OCI-LY1 (cell line): ENCODE measurements around the gene WDHD1.
"Not testable (repeated sequence)": the region's sequence is repeated elsewhere in the genome, so short reads cannot be mapped to it uniquely, and the experiment has no call there.

Experiments used
- H2AFZ ChIP-seq: fragments of 200-600 bp; sonication (generic), shearing (Covaris generic); 2 replicates; pipeline ENCODE4 v1.6.0; 2014; ENCODE audit warnings: antibody characterized with exemption, mild to moderate bottlenecking, low read length
- H3F3A ChIP-seq: fragments of 200-600 bp; sonication (generic), shearing (Covaris generic); 2 replicates; pipeline ENCODE4 v1.6.0; 2014; ENCODE audit warnings: mild to moderate bottlenecking, antibody characterized with exemption, low read length, moderate library complexity; ENCODE audit not compliant: insufficient read depth
- H3K27ac ChIP-seq: fragments of 200-600 bp; sonication (generic); 2 replicates; pipeline ENCODE4 v1.5.1; 2014; ENCODE audit warnings: low read length, mixed run types, mild to moderate bottlenecking, low read depth; ENCODE audit not compliant: poor library complexity, severe bottlenecking
- H3K27me3 ChIP-seq: fragments of 200-600 bp; sonication (generic); 2 replicates; pipeline ENCODE4 v1.6.0; 2014; ENCODE audit warnings: antibody characterized with exemption, mild to moderate bottlenecking, low read length, moderate library complexity; ENCODE audit not compliant: insufficient read depth
- H3K36me3 ChIP-seq: fragments of 200-600 bp; sonication (generic); 2 replicates; pipeline ENCODE4 v1.6.1; 2014; ENCODE audit warnings: mild to moderate bottlenecking, antibody characterized with exemption, low read length, moderate library complexity, mixed read lengths; ENCODE audit not compliant: insufficient read depth
- H3K4me1 ChIP-seq: fragments of 200-600 bp; sonication (generic); 2 replicates; pipeline ENCODE4 v1.5.1; 2014; ENCODE audit warnings: mild to moderate bottlenecking, low read length, moderate library complexity; ENCODE audit not compliant: insufficient read depth, severe bottlenecking
- H3K4me2 ChIP-seq: fragments of 200-600 bp; sonication (generic), shearing (Covaris generic); 2 replicates; pipeline ENCODE4 v1.6.1; 2014; ENCODE audit warnings: low read length
- H3K4me3 ChIP-seq: fragments of 200-600 bp; sonication (generic); 2 replicates; pipeline ENCODE4 v1.5.1; 2014; ENCODE audit warnings: low read length, low read depth, mild to moderate bottlenecking, mixed read lengths; ENCODE audit not compliant: poor library complexity, severe bottlenecking
- H3K79me2 ChIP-seq: fragments of 200-600 bp; shearing (Covaris generic); 2 replicates; pipeline ENCODE4 v1.6.1; 2016; ENCODE audit warnings: mixed run types, low read length, mixed read lengths; ENCODE audit not compliant: insufficient read depth
- H3K9ac ChIP-seq: fragments of 200-600 bp; sonication (generic), shearing (Covaris generic); 2 replicates; pipeline ENCODE4 v1.6.1; 2014; ENCODE audit warnings: mild to moderate bottlenecking, low read length, mixed read lengths
- H3K9me2 ChIP-seq: fragments of 200-600 bp; sonication (generic), shearing (Covaris generic); 2 replicates; pipeline ENCODE4 v1.6.1; 2014; ENCODE audit warnings: low read depth, mild to moderate bottlenecking, low read length, mixed read lengths
- H3K9me3 ChIP-seq: fragments of 200-600 bp; shearing (Covaris generic); 2 replicates; pipeline ENCODE4 v1.6.1; 2014; ENCODE audit warnings: low read length, mixed read lengths
- H4K20me1 ChIP-seq: fragments of 200-600 bp; sonication (generic), shearing (Covaris generic); 2 replicates; pipeline ENCODE4 v1.6.0; 2016; ENCODE audit warnings: mild to moderate bottlenecking, low read length; ENCODE audit not compliant: insufficient read depth
- EZH2 ChIP-seq: fragments of 200-600 bp; sonication (generic), shearing (Covaris generic); IDR thresholded peaks from 2 replicates; pipeline ENCODE4 v1.8.0; 2017; ENCODE audit warnings: borderline replicate concordance, mixed run types, mild to moderate bottlenecking, antibody characterized with exemption, low read length, moderate library complexity, mixed read lengths
- TF ChIP-seq, protein P1 (sequence below): fragments of 200-600 bp; sonication (generic), shearing (Covaris generic); IDR thresholded peaks from 2 replicates; pipeline ENCODE4 v1.5.1; 2017; ENCODE audit warnings: mild to moderate bottlenecking, antibody characterized with exemption, low read length, moderate library complexity, mixed read lengths

The WDHD1 gene

DNA sequence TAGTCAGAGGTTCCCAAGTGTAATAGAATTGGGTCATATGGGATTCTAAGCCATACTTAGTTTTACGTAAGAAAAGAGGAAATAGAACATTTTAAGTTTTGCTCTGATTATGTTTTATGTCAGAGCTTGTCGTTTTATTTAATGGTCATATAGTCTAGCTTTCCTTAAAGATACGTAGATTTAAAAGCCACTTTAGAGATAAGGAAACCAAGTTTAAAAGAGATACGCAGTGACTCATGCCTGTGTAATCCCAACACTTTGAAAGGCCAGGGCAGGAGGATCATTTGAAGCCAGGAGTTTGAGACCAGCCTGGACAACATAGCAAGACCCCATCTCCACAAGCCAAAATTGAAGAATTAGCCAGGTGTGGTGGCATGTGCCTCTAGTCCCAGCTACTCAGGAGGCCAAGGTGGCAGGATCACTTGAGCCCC, 44.1 kb upstream of the WDHD1 start:
- TF ChIP-seq, protein P1, sequence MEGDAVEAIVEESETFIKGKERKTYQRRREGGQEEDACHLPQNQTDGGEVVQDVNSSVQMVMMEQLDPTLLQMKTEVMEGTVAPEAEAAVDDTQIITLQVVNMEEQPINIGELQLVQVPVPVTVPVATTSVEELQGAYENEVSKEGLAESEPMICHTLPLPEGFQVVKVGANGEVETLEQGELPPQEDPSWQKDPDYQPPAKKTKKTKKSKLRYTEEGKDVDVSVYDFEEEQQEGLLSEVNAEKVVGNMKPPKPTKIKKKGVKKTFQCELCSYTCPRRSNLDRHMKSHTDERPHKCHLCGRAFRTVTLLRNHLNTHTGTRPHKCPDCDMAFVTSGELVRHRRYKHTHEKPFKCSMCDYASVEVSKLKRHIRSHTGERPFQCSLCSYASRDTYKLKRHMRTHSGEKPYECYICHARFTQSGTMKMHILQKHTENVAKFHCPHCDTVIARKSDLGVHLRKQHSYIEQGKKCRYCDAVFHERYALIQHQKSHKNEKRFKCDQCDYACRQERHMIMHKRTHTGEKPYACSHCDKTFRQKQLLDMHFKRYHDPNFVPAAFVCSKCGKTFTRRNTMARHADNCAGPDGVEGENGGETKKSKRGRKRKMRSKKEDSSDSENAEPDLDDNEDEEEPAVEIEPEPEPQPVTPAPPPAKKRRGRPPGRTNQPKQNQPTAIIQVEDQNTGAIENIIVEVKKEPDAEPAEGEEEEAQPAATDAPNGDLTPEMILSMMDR = no peak
- TF ChIP-seq EZH2 = no peak
- no peak overlapping the region for H3K4me2 ChIP-seq

DNA sequence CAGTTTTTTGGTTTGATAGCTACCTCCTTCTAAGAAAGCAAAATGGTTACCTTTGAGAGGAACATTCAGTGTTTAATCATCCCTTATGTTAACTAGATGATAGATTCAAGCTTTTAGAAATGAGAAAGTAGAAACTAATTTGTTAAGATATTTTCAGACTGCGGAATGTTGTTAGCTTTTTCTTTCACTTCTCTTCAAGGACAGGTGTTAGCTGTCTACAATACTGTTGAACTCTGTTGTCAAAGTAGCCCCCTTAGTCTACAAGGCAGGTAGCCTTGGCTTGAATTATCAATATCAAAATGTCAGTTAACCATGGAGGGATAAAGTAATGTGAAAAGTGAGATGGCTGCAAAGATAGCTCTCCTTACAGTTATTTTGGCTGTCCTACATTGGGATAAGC, 39.3 kb upstream of the WDHD1 start:
- Histone ChIP-seq H3F3A (no peaks in the 10 kb centered on the region; the same call in 1 of the 2 replicates), H3K4me1 (peaks cover under 1% of the 10 kb centered on the region)

More for the DNA sequence above, 44.1 kb upstream of the WDHD1 start:
- Histone ChIP-seq H2AFZ (no peak overlapping the region), H3K9me3 (no peaks in the 10 kb centered on the region), H3K36me3 (peaks cover 7% of the 10 kb centered on the region; the same call in 1 of the 2 replicates), H3F3A (no peaks in the 10 kb centered on the region), H3K27ac (no peak overlapping the region), H3K4me1 (peaks cover 25% of the 10 kb centered on the region), H3K79me2 (no peaks in the 10 kb centered on the region), H4K20me1 (no peaks in the 10 kb centered on the region), H3K9ac (no peak overlapping the region), H3K9me2 (no peaks in the 10 kb centered on the region), H3K4me3 (no peak overlapping the region), H3K27me3 (no peaks in the 10 kb centered on the region)

DNA sequence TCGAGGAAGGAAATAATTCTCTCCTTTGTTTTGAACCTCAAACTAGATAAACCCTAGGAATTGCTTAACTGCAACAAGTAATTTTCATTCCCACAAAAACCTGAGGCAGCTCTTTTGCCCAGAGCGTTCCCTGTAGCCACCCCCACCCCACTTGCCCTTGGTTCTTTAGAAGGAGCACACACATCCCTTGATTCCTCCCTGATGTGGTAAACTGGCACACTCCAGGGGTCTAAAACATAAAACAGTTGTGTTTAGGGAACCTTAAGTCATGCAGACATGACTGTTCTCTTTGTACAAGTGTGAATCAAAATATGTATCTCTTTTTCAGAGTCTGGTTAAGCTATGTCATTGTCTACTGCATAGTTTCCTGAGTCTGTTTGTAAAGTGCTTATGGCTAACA, 38.5 kb upstream of the WDHD1 start:
- Histone ChIP-seq H3K9me2 (no peaks in the 10 kb centered on the region), H3F3A (no peaks in the 10 kb centered on the region; the same call in 1 of the 2 replicates), H3K4me1 (no peaks in the 10 kb centered on the region), H3K4me3 (no peak overlapping the region), H3K27me3 (no peaks in the 10 kb centered on the region), H3K27ac (no peak overlapping the region), H3K4me2 (no peak overlapping the region), H2AFZ (no peak overlapping the region), H3K36me3 (peaks cover 60% of the 10 kb centered on the region), H3K79me2 (peaks cover 9% of the 10 kb centered on the region), H4K20me1 (no peaks in the 10 kb centered on the region), H3K9me3 (no peaks in the 10 kb centered on the region), H3K9ac (no peak overlapping the region)
- TF ChIP-seq EZH2 = no peak
- TF ChIP-seq, protein P1 = no peak

More for the DNA sequence above, 39.3 kb upstream of the WDHD1 start:
- Histone ChIP-seq H3K4me2 (no peak overlapping the region), H3K27me3 (no peaks in the 10 kb centered on the region), H4K20me1 (no peaks in the 10 kb centered on the region), H3K4me3 (no peak overlapping the region), H3K9me2 (no peaks in the 10 kb centered on the region), H3K79me2 (0 out of 2 replicates have a peak, but pooled peaks cover 1% of the 10 kb centered on the region), H3K9ac (no peak overlapping the region), H3K9me3 (no peaks in the 10 kb centered on the region), H2AFZ (no peak overlapping the region), H3K36me3 (peaks cover 53% of the 10 kb centered on the region), H3K27ac (no peak overlapping the region)
- TF ChIP-seq, protein P1 = no peak
- no peak for TF ChIP-seq EZH2

GRCh38 chr14:55064896-55065295, 38.0 kb upstream of the WDHD1 start:
- peaks cover 63% of the 10 kb centered on the region for H3K36me3 ChIP-seq
- not testable (repeated sequence) for H3K9me3 ChIP-seq, H3K4me2 ChIP-seq, H3K9me2 ChIP-seq, H4K20me1 ChIP-seq, H3K27ac ChIP-seq, H3K4me1 ChIP-seq, H2AFZ ChIP-seq, H3K9ac ChIP-seq, H3K27me3 ChIP-seq, H3F3A ChIP-seq, H3K4me3 ChIP-seq
- H3K79me2 ChIP-seq = peaks cover 11% of the 10 kb centered on the region
